ENCODE measurements around the gene SENP2. TPM values are rescaled to one million over a fixed set of nuclear protein-coding genes. Genes with fewer than 3 reads are reported as not detected.

The SENP2 gene
- total RNA-seq, 1 donor from 2014 or later, result 12.9 TPM

DNA sequence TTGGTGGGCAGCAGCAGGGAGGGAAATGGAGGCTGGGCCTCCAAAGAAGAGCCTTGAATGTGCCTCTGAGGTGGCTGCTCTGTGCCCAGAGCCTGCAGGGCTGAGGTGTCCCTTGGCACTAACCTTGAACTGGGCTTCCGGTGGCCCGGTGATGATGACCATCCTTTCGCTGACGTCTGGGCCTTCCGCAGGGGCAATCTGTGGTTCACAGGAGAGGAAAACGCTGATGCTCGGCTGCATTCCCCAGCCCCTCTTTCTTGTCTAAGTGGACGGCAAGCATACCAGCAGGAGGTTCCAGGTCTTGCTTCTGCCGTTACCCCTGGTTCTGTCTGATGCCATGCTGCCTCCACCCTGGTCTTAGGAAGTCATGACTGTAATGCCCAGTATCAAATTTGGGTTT, 65.9 kb downstream of the SENP2 start:
- DNase-seq (ENCODE audit: low read depth), result no peak
- TF ChIP-seq, protein P1, sequence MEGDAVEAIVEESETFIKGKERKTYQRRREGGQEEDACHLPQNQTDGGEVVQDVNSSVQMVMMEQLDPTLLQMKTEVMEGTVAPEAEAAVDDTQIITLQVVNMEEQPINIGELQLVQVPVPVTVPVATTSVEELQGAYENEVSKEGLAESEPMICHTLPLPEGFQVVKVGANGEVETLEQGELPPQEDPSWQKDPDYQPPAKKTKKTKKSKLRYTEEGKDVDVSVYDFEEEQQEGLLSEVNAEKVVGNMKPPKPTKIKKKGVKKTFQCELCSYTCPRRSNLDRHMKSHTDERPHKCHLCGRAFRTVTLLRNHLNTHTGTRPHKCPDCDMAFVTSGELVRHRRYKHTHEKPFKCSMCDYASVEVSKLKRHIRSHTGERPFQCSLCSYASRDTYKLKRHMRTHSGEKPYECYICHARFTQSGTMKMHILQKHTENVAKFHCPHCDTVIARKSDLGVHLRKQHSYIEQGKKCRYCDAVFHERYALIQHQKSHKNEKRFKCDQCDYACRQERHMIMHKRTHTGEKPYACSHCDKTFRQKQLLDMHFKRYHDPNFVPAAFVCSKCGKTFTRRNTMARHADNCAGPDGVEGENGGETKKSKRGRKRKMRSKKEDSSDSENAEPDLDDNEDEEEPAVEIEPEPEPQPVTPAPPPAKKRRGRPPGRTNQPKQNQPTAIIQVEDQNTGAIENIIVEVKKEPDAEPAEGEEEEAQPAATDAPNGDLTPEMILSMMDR (conservative IDR thresholded peaks at IDR 0.05; ENCODE audit: low read depth, low read length), result no peak
- H3K4me3 ChIP-seq (ENCODE audit: low read depth, low read length), result no peak overlapping the region

DNA sequence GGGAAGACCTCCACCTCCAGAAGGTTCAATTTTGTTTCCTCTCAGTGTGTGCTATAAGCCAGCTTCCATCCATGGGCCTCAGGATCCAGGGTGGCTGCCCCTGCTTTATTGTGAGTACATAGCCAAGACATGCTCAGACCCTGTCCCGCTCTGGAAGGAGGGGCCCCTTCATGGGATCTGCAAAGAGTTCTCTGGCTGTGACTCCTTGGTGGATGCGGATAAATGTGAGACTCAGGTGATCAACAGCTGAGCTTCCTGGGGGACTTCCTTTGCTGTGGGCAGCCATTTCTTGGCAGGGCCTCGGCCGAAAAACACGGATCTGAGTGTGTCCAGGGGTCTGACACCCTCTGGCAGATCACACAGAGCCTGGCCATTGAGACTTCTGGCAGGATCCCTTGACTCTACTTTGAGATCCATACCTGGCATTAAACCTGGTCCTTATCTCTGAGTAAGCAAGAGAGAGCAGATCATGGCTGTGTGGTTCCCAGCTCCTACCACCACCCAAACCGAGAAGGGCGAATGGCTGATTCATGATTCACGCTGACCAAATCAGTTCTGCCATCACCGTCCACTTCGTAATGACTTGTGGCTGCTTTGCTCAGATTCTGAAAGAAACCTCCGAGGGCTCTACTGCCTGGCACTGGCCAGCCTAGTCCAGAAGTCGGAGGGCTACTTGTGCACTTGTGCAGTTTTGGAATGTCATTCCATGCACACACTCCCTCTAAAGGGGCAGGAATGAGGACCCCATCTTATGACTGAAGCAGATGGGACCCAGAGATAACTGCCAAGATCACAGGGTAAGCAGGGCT, 68.1 kb downstream of the SENP2 start:
- no peak overlapping the region for H3K4me3 ChIP-seq (ENCODE audit: low read depth, low read length)
- no peak for DNase-seq (ENCODE audit: low read depth)
- TF ChIP-seq, protein P1 (conservative IDR thresholded peaks at IDR 0.05; ENCODE audit: low read depth, low read length), result no peak

DNA sequence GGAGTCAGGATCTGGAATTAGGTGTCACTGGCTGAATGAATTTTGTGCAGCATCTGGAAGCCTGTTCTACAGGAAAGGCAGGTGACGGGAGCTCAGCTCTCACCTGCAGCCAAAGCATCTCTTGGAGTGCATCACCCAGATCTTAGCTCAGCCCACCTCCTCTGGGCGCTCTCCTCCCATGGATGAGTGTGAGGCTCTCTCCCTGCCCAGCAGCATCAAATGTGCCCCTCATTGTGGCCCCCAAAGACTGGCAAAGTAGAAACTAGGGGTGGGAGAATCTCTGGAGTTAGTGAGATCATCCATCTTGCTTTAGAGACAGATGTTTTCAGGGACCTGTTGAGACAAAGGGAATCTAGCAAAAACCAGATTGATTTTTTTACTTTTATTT, 68.7 kb downstream of the SENP2 start:
- TF ChIP-seq, protein P1 (conservative IDR thresholded peaks at IDR 0.05; ENCODE audit: low read depth, low read length), result no peak
- no peak for DNase-seq (ENCODE audit: low read depth)
- H3K4me3 ChIP-seq (ENCODE audit: low read depth, low read length), result no peak overlapping the region

DNA sequence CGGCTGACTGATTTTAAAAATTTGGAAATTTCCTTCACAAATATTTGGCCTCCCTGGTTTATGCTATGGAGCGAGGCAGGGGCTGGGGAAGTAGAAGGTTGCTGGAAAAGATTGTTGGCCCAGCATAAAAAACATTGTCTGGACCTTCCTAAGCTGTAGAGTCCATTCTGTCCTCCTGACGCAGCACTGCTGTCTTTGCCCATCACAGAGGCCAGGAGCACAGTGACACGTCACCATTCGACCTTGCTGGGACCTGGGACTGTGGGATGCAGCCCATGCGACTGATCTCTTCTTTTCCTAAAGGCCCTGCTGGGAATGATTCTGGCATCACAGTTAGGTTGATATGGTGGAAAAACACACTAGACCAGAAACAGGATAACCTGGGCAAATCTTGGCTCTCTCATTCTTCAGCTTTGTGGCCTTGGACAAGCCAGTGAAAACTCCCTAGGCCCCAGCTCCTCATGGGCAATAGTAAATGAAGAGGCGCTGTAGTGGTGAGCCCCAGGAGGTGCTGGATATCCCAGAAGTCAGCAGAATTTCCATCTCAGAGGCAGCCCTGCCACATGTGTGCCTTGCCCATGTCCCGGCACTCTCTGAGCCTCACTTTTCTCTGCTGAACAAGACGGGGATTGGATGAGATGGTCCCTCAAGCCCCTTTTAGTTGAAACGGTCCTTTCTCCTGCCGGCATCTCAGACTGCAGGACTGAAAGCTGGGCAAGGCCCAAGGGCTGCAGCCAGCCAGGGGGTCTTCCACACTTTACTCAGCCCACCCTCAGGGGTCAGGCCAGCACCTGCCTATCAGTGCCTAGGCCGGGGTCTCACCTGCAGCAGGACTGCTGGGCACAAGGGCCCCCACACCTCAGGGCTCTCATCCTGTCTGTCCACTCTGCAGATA, 69.6 kb downstream of the SENP2 start:
- TF ChIP-seq, protein P1 (conservative IDR thresholded peaks at IDR 0.05; ENCODE audit: low read depth, low read length), result no peak

DNA sequence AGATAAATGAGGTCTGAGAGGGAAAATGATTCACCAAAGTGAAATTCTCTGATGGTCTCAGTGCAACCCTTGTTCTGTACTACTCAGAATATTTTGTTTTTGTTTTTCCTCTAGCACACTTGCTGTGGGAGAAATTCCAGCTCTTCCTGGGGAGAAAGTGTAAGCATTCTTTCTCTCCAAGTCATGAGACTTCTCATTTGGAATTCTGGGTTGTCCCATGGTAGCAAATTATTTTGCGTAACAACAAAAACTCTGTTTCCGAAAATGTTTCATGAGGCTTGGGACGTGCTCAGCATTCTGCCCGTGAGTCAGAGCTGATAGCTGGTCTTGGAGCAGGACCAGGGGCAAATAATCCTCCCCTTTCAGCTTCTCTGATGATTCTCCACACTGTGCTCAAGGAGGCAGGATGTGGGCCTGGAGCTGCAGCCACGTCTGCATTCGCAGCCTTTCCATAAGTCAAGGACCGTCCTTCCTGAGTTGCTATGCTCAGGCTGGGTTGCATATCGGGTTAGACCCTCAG, 70.3 kb downstream of the SENP2 start:
- DNase-seq (ENCODE audit: low read depth), result peak; percentile 77
- no peak overlapping the region for H3K4me3 ChIP-seq (ENCODE audit: low read depth, low read length)
- TF ChIP-seq, protein P1 (conservative IDR thresholded peaks at IDR 0.05; ENCODE audit: low read depth, low read length), result no peak

More for the DNA sequence above, 69.6 kb downstream of the SENP2 start:
- no peak overlapping the region for H3K4me3 ChIP-seq (ENCODE audit: low read depth, low read length)
- no peak for DNase-seq (ENCODE audit: low read depth)

DNA sequence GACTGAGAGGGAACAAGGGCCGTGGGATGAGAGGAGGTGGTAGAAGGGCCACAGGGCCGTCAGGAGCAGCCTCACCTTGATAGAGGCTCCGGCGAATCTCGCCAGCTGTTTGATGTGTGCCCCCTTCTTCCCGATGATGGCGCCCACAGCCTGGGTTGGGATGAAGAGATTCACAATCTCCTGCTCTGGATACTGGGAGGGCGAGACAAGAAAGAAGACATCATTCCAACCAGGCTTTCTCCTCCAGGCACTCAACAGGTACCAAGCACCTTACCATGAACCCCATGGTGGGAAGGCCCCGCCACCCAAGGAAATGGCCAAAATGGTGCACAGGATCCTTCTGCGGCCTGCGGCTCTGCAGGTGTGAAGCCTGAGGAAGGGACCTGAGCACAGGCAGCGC, 71.1 kb downstream of the SENP2 start:
- no peak for DNase-seq (ENCODE audit: low read depth)
- TF ChIP-seq, protein P1 (conservative IDR thresholded peaks at IDR 0.05; ENCODE audit: low read depth, low read length), result no peak
- H3K4me3 ChIP-seq (ENCODE audit: low read depth, low read length), result no peak overlapping the region

All from epithelial cell of proximal tubule (primary cell).